Adrenal gland (tissue), 12 donors: ENCODE data around the gene PBX1. TPM values are rescaled to one million over a fixed set of nuclear protein-coding genes. Genes with fewer than 3 reads are reported as not detected.
A peak's percentile ranks its signal among the peaks of the same experiment; 100 is the strongest.

Experiments used
- DNase-seq, 7 donors: peaks; one replicate each; pipeline ENCODE4 v3.0.0-alpha.2; 2019 to 2020
- H3K27ac ChIP-seq, 5 donors: fragments of 200-600 bp; sonication (generic) in 4 of 5; 1 replicate in 3 of 5; 2 replicates in 2 of 5; pipeline versions ENCODE4 v1.5.1 to v1.8.0; 2016 to 2020; ENCODE audit warnings: mild to moderate bottlenecking in 1 of 5
- H3K27me3 ChIP-seq: fragments of 200-600 bp; 2 replicates; pipeline ENCODE4 v1.8.0; 2021
- H3K36me3 ChIP-seq, 2 donors: fragments of 200-600 bp; replicated peaks in 1 of 2; 1 replicate in 1 of 2; 2 replicates in 1 of 2; pipeline versions ENCODE4 v1.5.1 to v1.8.0; 2018 to 2022
- H3K4me1 ChIP-seq, 2 donors: fragments of 200-600 bp; replicated peaks in 1 of 2; 1 replicate in 1 of 2; 2 replicates in 1 of 2; pipeline versions ENCODE4 v1.5.1 to v1.8.0; 2018 to 2021
- H3K4me3 ChIP-seq, 4 donors: fragments of 200-600 bp; sonication (generic) in 3 of 4; one replicate each; pipeline ENCODE4 v1.5.1; 2016 to 2018
- H3K9me3 ChIP-seq, 3 donors: fragments of 200-600 bp; sonication (generic) in 1 of 3; replicated peaks in 1 of 3; 1 replicate in 2 of 3; 2 replicates in 1 of 3; pipeline versions ENCODE4 v1.5.1 to v1.8.0; 2016 to 2021
- POLR2A ChIP-seq, 2 donors: fragments of 450-650 bp; IDR thresholded peaks; one replicate each; pipeline ENCODE4 v1.6.1; 2017; ENCODE audit warnings: antibody characterized with exemption in 2 of 2, mild to moderate bottlenecking in 2 of 2, moderate library complexity in 1 of 2
- WGBS, 4 donors: extraction: QIAGEN DNeasy Blood & Tissue Kit in 2 of 4; methylation state at CpG; one replicate each; pipeline versions ENCODE4 v1.1.5 to v1.1.7; 2013 to 2017; 5-methylcytosine and 5-hydroxymethylcytosine counted together
- intact Hi-C, 2 donors: fragments of 100-400 bp; cut with DNase I; formaldehyde crosslinking; loops; one replicate each; pipeline versions ENCODE4 v1.14.1 to v1.15.0; 2022 to 2023
- polyA plus RNA-seq, 3 donors: library from polyadenylated mRNA; stranded (reverse); fragments of 200-250 nt in 2 of 3; fragments of 350-450 nt in 1 of 3; fragmentation: Illumina TruSeq in 1 of 3; extraction: RNeasy Lipid Tissue Mini Kit (QIAGEN cat#74804) in 1 of 3; gene quantifications; one replicate each; pipeline ENCODE4 v1.2.3, GENCODE V29; 2013 to 2014
- total RNA-seq, 9 donors: library from RNA; depleted of rRNA in 4 of 9; stranded (reverse); fragments of >200 nt in 4 of 9; fragments of 120-200 nt in 1 of 9; fragmentation: NEBNext Ultra II Directional in 1 of 9; extraction: Animal tissue kit (Norgen Biotek cat#: 25700) in 1 of 9; gene quantifications; one replicate each; pipeline versions ENCODE4 v1.1.0 to v1.2.4, GENCODE V29; 2013 to 2023
- TF ChIP-seq, protein P1 (sequence below), 6 experiments: fragments of 450-650 bp in 4 of 6; fragments of 200-600 bp in 2 of 6; sonication (generic) in 1 of 6; IDR thresholded peaks; 1 replicate in 5 of 6; 2 replicates in 1 of 6; pipeline versions ENCODE4 v1.5.1 to v1.8.0; 2016 to 2021; ENCODE audit warnings: antibody characterized with exemption in 6 of 6, mild to moderate bottlenecking in 2 of 6, moderate library complexity in 1 of 6
- donor health status: healthy with polysubstance abuse.
- donor health status: Bipolar disorder and iron deficiency.
- donor health status: DM: yes; HTN: yes; CAD: no.
- donor health status: DM: no; HTN: no; CAD: no.
- donor health status: DM: no; HTN: no; CAD: no.
- donor health status: DM: yes; HTN: yes; CAD: no.

Gene PBX1
- total and polyA plus RNA-seq, 12 donors, result 13.0 to 294 (median 99.3) TPM

DNA sequence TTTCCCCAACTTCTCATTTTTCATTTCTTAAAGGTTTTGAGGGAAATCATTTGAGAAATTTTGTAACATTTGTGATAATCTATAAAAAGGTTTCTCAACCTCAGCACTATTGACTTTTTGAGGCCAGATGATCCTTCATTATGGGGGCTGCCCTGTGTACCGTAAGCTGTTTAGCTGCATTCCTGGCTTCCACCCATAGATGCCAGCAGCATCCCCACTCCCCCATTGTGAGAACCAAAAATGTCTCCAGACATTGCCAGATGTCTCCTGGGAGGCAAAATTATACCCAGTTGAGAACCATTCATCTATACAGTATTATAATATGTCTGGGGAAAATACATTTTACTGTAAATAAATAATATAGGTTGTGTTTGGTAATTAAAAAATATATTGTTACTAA, 146.0 kb downstream of the PBX1 start:
- no peak for TF ChIP-seq POLR2A (IDR thresholded peaks at IDR 0.05)
- TF ChIP-seq, protein P1, sequence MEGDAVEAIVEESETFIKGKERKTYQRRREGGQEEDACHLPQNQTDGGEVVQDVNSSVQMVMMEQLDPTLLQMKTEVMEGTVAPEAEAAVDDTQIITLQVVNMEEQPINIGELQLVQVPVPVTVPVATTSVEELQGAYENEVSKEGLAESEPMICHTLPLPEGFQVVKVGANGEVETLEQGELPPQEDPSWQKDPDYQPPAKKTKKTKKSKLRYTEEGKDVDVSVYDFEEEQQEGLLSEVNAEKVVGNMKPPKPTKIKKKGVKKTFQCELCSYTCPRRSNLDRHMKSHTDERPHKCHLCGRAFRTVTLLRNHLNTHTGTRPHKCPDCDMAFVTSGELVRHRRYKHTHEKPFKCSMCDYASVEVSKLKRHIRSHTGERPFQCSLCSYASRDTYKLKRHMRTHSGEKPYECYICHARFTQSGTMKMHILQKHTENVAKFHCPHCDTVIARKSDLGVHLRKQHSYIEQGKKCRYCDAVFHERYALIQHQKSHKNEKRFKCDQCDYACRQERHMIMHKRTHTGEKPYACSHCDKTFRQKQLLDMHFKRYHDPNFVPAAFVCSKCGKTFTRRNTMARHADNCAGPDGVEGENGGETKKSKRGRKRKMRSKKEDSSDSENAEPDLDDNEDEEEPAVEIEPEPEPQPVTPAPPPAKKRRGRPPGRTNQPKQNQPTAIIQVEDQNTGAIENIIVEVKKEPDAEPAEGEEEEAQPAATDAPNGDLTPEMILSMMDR (IDR thresholded peaks at IDR 0.05), result no peak
- peaks cover 21 to 65% of the 10 kb centered on the region in 2 donors for H3K4me1 ChIP-seq
- WGBS, 4 donors, result 80 to 94% (median 87%) methylated on average over 1 of the region's 1 CpG
- no peaks in the 10 kb centered on the region for H3K27me3 ChIP-seq
- H3K36me3 ChIP-seq, result no peaks in the 10 kb centered on the region
- H3K4me3 ChIP-seq, result no peak overlapping the region
- intact Hi-C loops, result no loop called here
- no peaks in the 10 kb centered on the region for H3K9me3 ChIP-seq
- no peak overlapping the region for H3K27ac ChIP-seq
- no peak for DNase-seq

DNA sequence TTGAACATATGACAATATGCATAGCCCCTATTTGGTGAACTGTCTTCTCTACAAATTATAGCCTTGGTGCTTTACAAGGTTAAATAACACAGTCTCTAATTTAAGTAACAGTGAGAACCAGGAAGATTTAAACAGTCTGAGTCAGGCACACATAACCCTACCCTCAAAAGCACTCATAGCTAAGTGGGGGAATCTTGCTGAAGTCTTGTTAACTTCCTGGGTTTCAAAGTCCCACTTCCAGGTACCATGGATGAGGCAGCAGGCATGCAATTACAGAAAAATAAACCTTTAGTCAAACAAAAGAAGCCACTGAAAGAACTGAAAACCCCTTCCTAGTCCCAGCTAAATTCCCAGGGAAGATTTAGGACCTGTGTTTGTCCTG, 147.6 kb downstream of the PBX1 start:
- Histone ChIP-seq H3K27ac (peak overlapping the region; percentile 26 to 86 (median 71)), H3K4me1 (peaks cover 21 to 64% of the 10 kb centered on the region in 2 donors), H3K9me3 (no peaks in the 10 kb centered on the region), H3K27me3 (no peaks in the 10 kb centered on the region), H3K4me3 (no peak overlapping the region), H3K36me3 (no peaks in the 10 kb centered on the region)
- intact Hi-C loops, result no loop called here
- no peak for TF ChIP-seq POLR2A (IDR thresholded peaks at IDR 0.05)
- TF ChIP-seq, protein P1 (IDR thresholded peaks at IDR 0.05), result no peak
- DNase-seq, result no peak

DNA sequence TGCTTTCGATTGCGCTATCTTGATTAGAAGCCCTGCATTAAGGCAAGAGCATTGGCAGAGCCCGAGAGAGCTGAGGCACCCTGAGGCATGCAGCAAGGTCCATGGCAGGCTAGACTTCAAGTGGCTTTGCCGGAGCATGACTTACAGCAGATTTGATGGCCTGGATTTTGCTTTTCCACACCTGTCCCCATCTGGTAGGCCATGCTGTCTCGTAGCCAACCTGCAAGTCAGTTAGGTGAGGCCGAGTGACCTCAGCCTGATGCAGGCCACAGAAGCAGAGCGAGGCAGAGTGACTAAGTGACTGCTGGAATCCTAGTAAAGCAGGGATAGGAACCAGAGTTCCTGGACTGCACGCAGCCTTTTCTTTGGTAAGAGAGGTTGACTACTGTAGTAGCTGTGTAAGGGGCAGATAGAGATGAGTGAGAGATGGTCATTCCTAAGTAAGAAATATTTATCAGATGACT, 148.9 kb downstream of the PBX1 start:
- no peaks in the 10 kb centered on the region for H3K27me3 ChIP-seq
- H3K9me3 ChIP-seq, result no peaks in the 10 kb centered on the region
- intact Hi-C loops, result no loop called here
- peak; percentile 62 to 83 (median 70) for DNase-seq
- no peak overlapping the region for H3K4me3 ChIP-seq
- WGBS, 4 donors, result 56 to 73% (median 62%) methylated on average over 8 of the region's 8 CpGs
- H3K27ac ChIP-seq, result peak overlapping the region in 4 of 5 donors; percentile 30 to 86 (median 78)
- peaks cover 27 to 77% of the 10 kb centered on the region in 2 donors for H3K4me1 ChIP-seq
- TF ChIP-seq POLR2A (IDR thresholded peaks at IDR 0.05), result no peak
- TF ChIP-seq, protein P1 (IDR thresholded peaks at IDR 0.05), result no peak
- H3K36me3 ChIP-seq, result no peaks in the 10 kb centered on the region

DNA sequence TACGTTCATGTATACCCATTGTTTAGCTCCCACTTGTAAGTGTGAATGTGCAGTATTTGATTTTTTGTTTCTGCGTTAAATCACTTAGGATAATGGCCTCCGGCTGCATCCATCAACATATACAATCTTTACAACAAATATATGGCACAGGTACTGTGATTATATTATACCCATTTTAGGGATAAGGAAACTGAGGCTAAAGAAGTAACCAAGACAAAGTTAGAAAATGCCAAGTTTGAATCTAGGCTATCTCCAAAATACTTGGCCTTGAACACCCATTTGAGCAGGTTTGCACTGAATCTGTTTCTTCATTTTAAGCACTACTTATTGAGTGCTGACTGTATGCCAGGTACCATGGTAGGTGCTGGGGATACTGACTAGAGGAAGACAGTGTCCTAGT, 149.6 kb downstream of the PBX1 start:
- DNase-seq, result no peak
- Histone ChIP-seq H3K4me3 (no peak overlapping the region), H3K36me3 (no peaks in the 10 kb centered on the region), H3K27me3 (no peaks in the 10 kb centered on the region), H3K4me1 (peaks cover 31 to 80% of the 10 kb centered on the region in 2 donors), H3K27ac (peak overlapping the region in 3 of 5 donors; percentile 6 to 85 (median 65)), H3K9me3 (no peaks in the 10 kb centered on the region)
- 91 to 96% (median 93%) methylated on average over 3 of the region's 3 CpGs for WGBS, 4 donors
- intact Hi-C loops, result no loop called here
- TF ChIP-seq, protein P1 (IDR thresholded peaks at IDR 0.05), result no peak
- TF ChIP-seq POLR2A (IDR thresholded peaks at IDR 0.05), result no peak
